Large intestine (tissue), 3 donors: ENCODE results near the gene PDZD7. TPM values are rescaled to one million over a fixed set of nuclear protein-coding genes. Genes with fewer than 3 reads are reported as not detected.
A peak's percentile ranks its signal among the peaks of the same experiment; 100 is the strongest.

ENCODE experiments used
- DNase-seq, 2 donors: peaks; one replicate each; pipeline versions ENCODE4 v3.0.0 to v3.0.0-alpha.2; 2013
- H3K27ac ChIP-seq: one replicate; pipeline ENCODE4 v1.5.1; 2013; ENCODE audit warnings: low read length
- H3K27me3 ChIP-seq: 2 replicates; pipeline ENCODE4 v1.6.1; 2013; ENCODE audit warnings: low read length; ENCODE audit not compliant: control insufficient read depth, insufficient read depth
- H3K36me3 ChIP-seq: 2 replicates; pipeline ENCODE4 v1.6.1; 2013; ENCODE audit warnings: low read length; ENCODE audit not compliant: control insufficient read depth, insufficient read depth
- H3K4me1 ChIP-seq: one replicate; pipeline ENCODE4 v1.6.1; 2013; ENCODE audit warnings: low read length; ENCODE audit not compliant: control insufficient read depth, insufficient read depth
- H3K4me3 ChIP-seq: one replicate; pipeline ENCODE4 v1.5.1; 2013; ENCODE audit warnings: low read length
- H3K9me3 ChIP-seq: one replicate; pipeline ENCODE4 v1.6.1; 2013; ENCODE audit warnings: mild to moderate bottlenecking, low read depth, low read length, moderate library complexity; ENCODE audit not compliant: control insufficient read depth
- WGBS: methylation state at CpG from one replicate; pipeline ENCODE4 v1.1.5; 2013; ENCODE audit warnings: low lambda C conversion rate; ENCODE audit not compliant: insufficient coverage; 5-methylcytosine and 5-hydroxymethylcytosine counted together
- polyA plus RNA-seq: library from polyadenylated mRNA; unstranded; fragments of 120-200 nt; gene quantifications from one replicate; pipeline ENCODE4 v1.2.1, GENCODE V29; 2013

Gene PDZD7
- polyA plus RNA-seq, 1 donor: 95.8 TPM

GRCh38 chr10:101010329-101010728 is 20.6 kb downstream of the PDZD7 start:
- no CpG with 5 or more reads among the region's 22 CpGs for WGBS
- no peak for DNase-seq
- peaks cover 41% of the 10 kb centered on the region for H3K4me1 ChIP-seq
- no peaks in the 10 kb centered on the region for H3K27me3 ChIP-seq
- peaks cover 29% of the 10 kb centered on the region for H3K36me3 ChIP-seq
- H3K4me3 ChIP-seq: no peak overlapping the region
- H3K27ac ChIP-seq: no peak overlapping the region
- peaks cover 7% of the 10 kb centered on the region for H3K9me3 ChIP-seq

- Histone ChIP-seq H3K36me3 (peaks cover 41% of the 10 kb centered on the region), H3K4me3 (no peak overlapping the region), H3K27ac (no peak overlapping the region), H3K9me3 (peaks cover 9% of the 10 kb centered on the region), H3K4me1 (peaks cover 32% of the 10 kb centered on the region), H3K27me3 (no peaks in the 10 kb centered on the region)
- WGBS: no CpG with 5 or more reads among the region's 6 CpGs
- DNase-seq: peak in 1 of 2 donors; percentile 58
Observed at GRCh38 chr10:101008823-101009423, 22.0 kb downstream of the PDZD7 start.

GRCh38 chr10:101007915-101008822 is 22.8 kb downstream of the PDZD7 start:
- no peak for DNase-seq
- no CpG with 5 or more reads among the region's 13 CpGs for WGBS
- Histone ChIP-seq H3K9me3 (peaks cover 11% of the 10 kb centered on the region), H3K4me3 (no peak overlapping the region), H3K4me1 (peaks cover 28% of the 10 kb centered on the region), H3K27me3 (no peaks in the 10 kb centered on the region), H3K27ac (no peak overlapping the region), H3K36me3 (peaks cover 48% of the 10 kb centered on the region)

- H3K27ac ChIP-seq: peak overlapping the region; percentile 48
Observed at GRCh38 chr10:101007099-101007711, 23.7 kb downstream of the PDZD7 start.

GRCh38 chr10:101006593-101007098 is 24.3 kb downstream of the PDZD7 start:
- Histone ChIP-seq H3K36me3 (peaks cover 56% of the 10 kb centered on the region), H3K4me1 (peaks cover 26% of the 10 kb centered on the region), H3K9me3 (peaks cover 11% of the 10 kb centered on the region), H3K27me3 (no peaks in the 10 kb centered on the region), H3K4me3 (no peak overlapping the region), H3K27ac (peak overlapping the region; percentile 48)
- no peak for DNase-seq
- no CpG with 5 or more reads among the region's 33 CpGs for WGBS

More at GRCh38 chr10:101007099-101007711, 23.7 kb downstream of the PDZD7 start:
- peaks cover 20% of the 10 kb centered on the region for H3K4me1 ChIP-seq
- no CpG with 5 or more reads among the region's 11 CpGs for WGBS
- no peak overlapping the region for H3K4me3 ChIP-seq
- DNase-seq: peak in 1 of 2 donors; percentile 56
- peaks cover 56% of the 10 kb centered on the region for H3K36me3 ChIP-seq
- peaks cover 11% of the 10 kb centered on the region for H3K9me3 ChIP-seq
- no peaks in the 10 kb centered on the region for H3K27me3 ChIP-seq

- Histone ChIP-seq H3K36me3 (peaks cover 56% of the 10 kb centered on the region), H3K27ac (no peak overlapping the region), H3K27me3 (no peaks in the 10 kb centered on the region), H3K9me3 (peaks cover 11% of the 10 kb centered on the region), H3K4me3 (no peak overlapping the region), H3K4me1 (peaks cover 31% of the 10 kb centered on the region)
- DNase-seq: no peak
- WGBS: no CpG with 5 or more reads among the region's 4 CpGs
Observed at GRCh38 chr10:101005869-101006567, 24.9 kb downstream of the PDZD7 start.

GRCh38 chr10:101005361-101005760 is 25.6 kb downstream of the PDZD7 start:
- peaks cover 11% of the 10 kb centered on the region for H3K9me3 ChIP-seq
- H3K36me3 ChIP-seq: peaks cover 56% of the 10 kb centered on the region
- WGBS: no CpG with 5 or more reads among the region's 23 CpGs
- no peaks in the 10 kb centered on the region for H3K27me3 ChIP-seq
- peaks cover 36% of the 10 kb centered on the region for H3K4me1 ChIP-seq
- H3K27ac ChIP-seq: no peak overlapping the region
- no peak for DNase-seq
- H3K4me3 ChIP-seq: no peak overlapping the region

- H3K27ac ChIP-seq: no peak overlapping the region
- no peak overlapping the region for H3K4me3 ChIP-seq
- H3K27me3 ChIP-seq: no peaks in the 10 kb centered on the region
- peaks cover 11% of the 10 kb centered on the region for H3K9me3 ChIP-seq
- peaks cover 34% of the 10 kb centered on the region for H3K4me1 ChIP-seq
- no peak for DNase-seq
- H3K36me3 ChIP-seq: peaks cover 56% of the 10 kb centered on the region
- WGBS: no CpG with 5 or more reads among the region's 18 CpGs
Observed at GRCh38 chr10:101003639-101004206, 27.2 kb downstream of the PDZD7 start.

GRCh38 chr10:101002456-101002855 is 28.5 kb downstream of the PDZD7 start:
- no peak for DNase-seq
- peaks cover 50% of the 10 kb centered on the region for H3K36me3 ChIP-seq
- no peak overlapping the region for H3K27ac ChIP-seq
- H3K9me3 ChIP-seq: peaks cover 11% of the 10 kb centered on the region
- peaks cover 38% of the 10 kb centered on the region for H3K4me1 ChIP-seq
- no CpG with 5 or more reads among the region's 11 CpGs for WGBS
- no peak overlapping the region for H3K4me3 ChIP-seq
- no peaks in the 10 kb centered on the region for H3K27me3 ChIP-seq
